ENCODE measurements around the gene ZNF697. TPM values are rescaled to one million over a fixed set of nuclear protein-coding genes. Genes with fewer than 3 reads are reported as not detected.
"Not testable (repeated sequence)": the region's sequence is repeated elsewhere in the genome, so short reads cannot be mapped to it uniquely, and the experiment has no call there.

The ZNF697 gene
- total and polyA plus RNA-seq, 10 of the 15 experiments (the other 5 are each of a cell fraction or from before 2014, with no cell fraction given), result 0.48 to 5.9 (median 3.0) TPM

DNA sequence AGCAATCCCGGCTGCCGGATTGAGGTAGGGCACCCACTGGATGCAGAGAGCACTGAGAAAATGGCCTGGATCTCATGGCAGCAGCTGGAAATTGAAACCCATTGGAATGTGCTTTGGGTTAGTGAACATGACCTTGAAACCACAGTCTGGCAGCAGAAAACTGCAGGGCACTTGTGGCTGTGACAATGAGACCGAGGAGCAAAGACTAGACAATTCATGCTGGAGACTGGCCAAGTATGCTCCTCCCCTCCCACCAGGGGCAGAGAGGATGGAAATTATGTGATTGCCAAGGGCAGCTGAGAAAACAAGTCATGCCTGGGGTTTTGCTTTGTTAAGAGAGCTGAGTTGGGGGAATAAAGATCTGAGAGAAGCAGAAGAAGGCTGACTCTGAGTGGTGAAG is 60.7 kb downstream of the ZNF697 start:
- WGBS (ENCODE audit: insufficient coverage, insufficient replicate concordance, low lambda C conversion rate, missing lambda C conversion rate), result 49% methylated on average over 3 of the region's 3 CpGs
- Histone ChIP-seq H3K79me2 (ENCODE audit: control insufficient read depth, insufficient read depth, low read length) (no peaks in the 10 kb centered on the region), H2AFZ (ENCODE audit: control insufficient read depth, low read depth, low read length) (no peak overlapping the region), H3K36me3 (ENCODE audit: control insufficient read depth in 2 of 2, insufficient read depth in 2 of 2, low read length in 1 of 2) (no peaks in the 10 kb centered on the region), H3K4me3 (no peak overlapping the region), H3K4me2 (ENCODE audit: control insufficient read depth, insufficient read depth) (no peak overlapping the region), H3K27ac (ENCODE audit: control insufficient read depth, insufficient read depth) (no peak overlapping the region), H3K9ac (ENCODE audit: control insufficient read depth, insufficient read depth, low read length) (no peak overlapping the region), H3K9me3 (replicated peaks; ENCODE audit: control insufficient read depth, insufficient read depth, low read length) (no peaks in the 10 kb centered on the region), H4K20me1 (ENCODE audit: control insufficient read depth, insufficient read depth) (no peaks in the 10 kb centered on the region), H3K4me1 (ENCODE audit: control insufficient read depth, insufficient read depth, low read length) (no peaks in the 10 kb centered on the region), H3K27me3 (replicated peaks in 1 of 2; ENCODE audit: control insufficient read depth in 2 of 2, insufficient read depth in 2 of 2, low read length in 1 of 2) (no peaks in the 10 kb centered on the region; a peak in 2 of 4 replicates)
- in situ Hi-C loops (cut with MboI) (no loop called here), intact Hi-C loops (cut with micrococcal nuclease; ENCODE audit: unreplicated experiment) (no loop called here)
- CTCF ChIA-PET, result no interaction called here
- SMC1A ChIA-PET (ENCODE audit: uncharacterized antibody, unreplicated experiment), result no interaction called here
- RAD21 ChIA-PET (ENCODE audit: unreplicated experiment), result no interaction called here
- TF ChIP-seq FOXM1 (IDR thresholded peaks at IDR 0.05; ENCODE audit: low read depth, low read length) (no peak), POLR2AphosphoS2 (IDR thresholded peaks at IDR 0.05; ENCODE audit: low read depth, low read length) (no peak), SMC3 (IDR thresholded peaks at IDR 0.05; ENCODE audit: borderline replicate concordance, low read length) (no peak), WRNIP1 (IDR thresholded peaks at IDR 0.05; ENCODE audit: borderline replicate concordance, low read depth, low read length) (no peak), HCFC1 (IDR thresholded peaks at IDR 0.05; ENCODE audit: low read length) (no peak), PRDM15 (CRISPR knock-in tag; IDR thresholded peaks at IDR 0.05) (no peak)
- TF ChIP-seq, protein P1, sequence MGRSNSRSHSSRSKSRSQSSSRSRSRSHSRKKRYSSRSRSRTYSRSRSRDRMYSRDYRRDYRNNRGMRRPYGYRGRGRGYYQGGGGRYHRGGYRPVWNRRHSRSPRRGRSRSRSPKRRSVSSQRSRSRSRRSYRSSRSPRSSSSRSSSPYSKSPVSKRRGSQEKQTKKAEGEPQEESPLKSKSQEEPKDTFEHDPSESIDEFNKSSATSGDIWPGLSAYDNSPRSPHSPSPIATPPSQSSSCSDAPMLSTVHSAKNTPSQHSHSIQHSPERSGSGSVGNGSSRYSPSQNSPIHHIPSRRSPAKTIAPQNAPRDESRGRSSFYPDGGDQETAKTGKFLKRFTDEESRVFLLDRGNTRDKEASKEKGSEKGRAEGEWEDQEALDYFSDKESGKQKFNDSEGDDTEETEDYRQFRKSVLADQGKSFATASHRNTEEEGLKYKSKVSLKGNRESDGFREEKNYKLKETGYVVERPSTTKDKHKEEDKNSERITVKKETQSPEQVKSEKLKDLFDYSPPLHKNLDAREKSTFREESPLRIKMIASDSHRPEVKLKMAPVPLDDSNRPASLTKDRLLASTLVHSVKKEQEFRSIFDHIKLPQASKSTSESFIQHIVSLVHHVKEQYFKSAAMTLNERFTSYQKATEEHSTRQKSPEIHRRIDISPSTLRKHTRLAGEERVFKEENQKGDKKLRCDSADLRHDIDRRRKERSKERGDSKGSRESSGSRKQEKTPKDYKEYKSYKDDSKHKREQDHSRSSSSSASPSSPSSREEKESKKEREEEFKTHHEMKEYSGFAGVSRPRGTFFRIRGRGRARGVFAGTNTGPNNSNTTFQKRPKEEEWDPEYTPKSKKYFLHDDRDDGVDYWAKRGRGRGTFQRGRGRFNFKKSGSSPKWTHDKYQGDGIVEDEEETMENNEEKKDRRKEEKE (IDR thresholded peaks at IDR 0.05), result no peak
- no peak for FAIRE-seq
- POLR2A ChIA-PET, result no interaction called here
- no TSS peak for BruUV-seq (replicated peaks)
- ATAC-seq, result no peak
- no peak for DNase-seq (ENCODE audit: low read depth, low spot score)

GRCh38 chr1:119585801-119586200 is 62.3 kb downstream of the ZNF697 start:
- FAIRE-seq; in situ Hi-C loops (cut with MboI): not testable (repeated sequence)

More at GRCh38 chr1:119585801-119586200, 62.3 kb downstream of the ZNF697 start:
- DNase-seq (ENCODE audit: low read depth, low spot score); CTCF ChIA-PET; H3K9me3 ChIP-seq (replicated peaks; ENCODE audit: control insufficient read depth, insufficient read depth, low read length); H2AFZ ChIP-seq (ENCODE audit: control insufficient read depth, low read depth, low read length); RAD21 ChIA-PET (ENCODE audit: unreplicated experiment); intact Hi-C loops (cut with micrococcal nuclease; ENCODE audit: unreplicated experiment); H3K27ac ChIP-seq (ENCODE audit: control insufficient read depth, insufficient read depth); H3K9ac ChIP-seq (ENCODE audit: control insufficient read depth, insufficient read depth, low read length); H3K4me2 ChIP-seq (ENCODE audit: control insufficient read depth, insufficient read depth); H3K4me3 ChIP-seq; H3K79me2 ChIP-seq (ENCODE audit: control insufficient read depth, insufficient read depth, low read length); ATAC-seq; H3K4me1 ChIP-seq (ENCODE audit: control insufficient read depth, insufficient read depth, low read length); H3K27me3 ChIP-seq (replicated peaks in 1 of 2; ENCODE audit: control insufficient read depth in 2 of 2, insufficient read depth in 2 of 2, low read length in 1 of 2); H4K20me1 ChIP-seq (ENCODE audit: control insufficient read depth, insufficient read depth); POLR2A ChIA-PET; BruUV-seq (replicated peaks); H3K36me3 ChIP-seq (ENCODE audit: control insufficient read depth in 2 of 2, insufficient read depth in 2 of 2, low read length in 1 of 2); SMC1A ChIA-PET (ENCODE audit: uncharacterized antibody, unreplicated experiment): not testable (repeated sequence)
- 11% methylated on average over 2 of the region's 2 CpGs for WGBS (ENCODE audit: insufficient coverage, insufficient replicate concordance, low lambda C conversion rate, missing lambda C conversion rate)

Data from GM12878 (cell line).